GM12872 (cell line): ENCODE results near the gene SOBP.

Experiments
- TF ChIP-seq, protein P1 (sequence below): IDR thresholded peaks from 3 replicates; pipeline ENCODE4 v1.5.1; 2011; ENCODE audit warnings: low read depth, mild to moderate bottlenecking, low read length, moderate library complexity; ENCODE audit not compliant: insufficient read depth

SOBP gene

DNA sequence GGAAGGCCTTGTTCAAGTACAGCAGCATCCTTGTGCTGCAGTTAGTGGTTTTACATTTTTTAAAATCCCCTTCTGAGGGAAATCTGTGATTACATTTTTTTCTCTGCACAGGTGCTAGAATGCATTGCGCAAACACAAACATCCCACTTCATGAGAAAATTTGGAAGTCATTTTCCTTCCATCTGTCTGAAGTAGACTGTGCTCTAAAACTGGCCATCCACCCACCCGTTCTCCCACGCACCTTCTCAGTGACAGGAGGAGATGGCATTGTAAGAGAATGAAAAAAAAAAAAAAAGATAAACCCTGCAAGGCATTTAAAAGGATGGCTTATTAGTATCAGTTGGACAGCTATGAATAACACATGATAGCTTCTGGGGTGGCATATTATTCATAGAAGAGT, 65.0 kb downstream of the SOBP start:
- TF ChIP-seq, protein P1, sequence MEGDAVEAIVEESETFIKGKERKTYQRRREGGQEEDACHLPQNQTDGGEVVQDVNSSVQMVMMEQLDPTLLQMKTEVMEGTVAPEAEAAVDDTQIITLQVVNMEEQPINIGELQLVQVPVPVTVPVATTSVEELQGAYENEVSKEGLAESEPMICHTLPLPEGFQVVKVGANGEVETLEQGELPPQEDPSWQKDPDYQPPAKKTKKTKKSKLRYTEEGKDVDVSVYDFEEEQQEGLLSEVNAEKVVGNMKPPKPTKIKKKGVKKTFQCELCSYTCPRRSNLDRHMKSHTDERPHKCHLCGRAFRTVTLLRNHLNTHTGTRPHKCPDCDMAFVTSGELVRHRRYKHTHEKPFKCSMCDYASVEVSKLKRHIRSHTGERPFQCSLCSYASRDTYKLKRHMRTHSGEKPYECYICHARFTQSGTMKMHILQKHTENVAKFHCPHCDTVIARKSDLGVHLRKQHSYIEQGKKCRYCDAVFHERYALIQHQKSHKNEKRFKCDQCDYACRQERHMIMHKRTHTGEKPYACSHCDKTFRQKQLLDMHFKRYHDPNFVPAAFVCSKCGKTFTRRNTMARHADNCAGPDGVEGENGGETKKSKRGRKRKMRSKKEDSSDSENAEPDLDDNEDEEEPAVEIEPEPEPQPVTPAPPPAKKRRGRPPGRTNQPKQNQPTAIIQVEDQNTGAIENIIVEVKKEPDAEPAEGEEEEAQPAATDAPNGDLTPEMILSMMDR = no peak

DNA sequence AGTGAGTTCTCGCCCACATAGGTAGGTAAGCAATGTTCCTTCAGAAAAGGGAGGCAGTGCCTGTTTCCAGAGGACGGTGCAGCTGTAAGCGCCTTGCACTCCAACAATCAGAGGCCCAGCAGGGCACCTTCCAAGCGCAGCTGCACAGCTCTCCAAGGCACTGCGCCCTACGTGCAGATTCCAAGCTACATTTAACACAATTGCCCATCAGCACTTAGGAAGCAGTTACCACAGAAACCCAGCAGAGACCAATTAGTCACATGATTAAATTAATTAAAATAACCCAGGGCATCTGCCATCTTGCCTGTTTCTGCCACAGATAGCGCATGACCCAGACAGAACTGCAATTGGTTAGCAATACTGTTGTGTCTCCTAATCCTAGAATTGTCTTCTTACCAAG, 65.5 kb downstream of the SOBP start:
- TF ChIP-seq, protein P1 = no peak

DNA sequence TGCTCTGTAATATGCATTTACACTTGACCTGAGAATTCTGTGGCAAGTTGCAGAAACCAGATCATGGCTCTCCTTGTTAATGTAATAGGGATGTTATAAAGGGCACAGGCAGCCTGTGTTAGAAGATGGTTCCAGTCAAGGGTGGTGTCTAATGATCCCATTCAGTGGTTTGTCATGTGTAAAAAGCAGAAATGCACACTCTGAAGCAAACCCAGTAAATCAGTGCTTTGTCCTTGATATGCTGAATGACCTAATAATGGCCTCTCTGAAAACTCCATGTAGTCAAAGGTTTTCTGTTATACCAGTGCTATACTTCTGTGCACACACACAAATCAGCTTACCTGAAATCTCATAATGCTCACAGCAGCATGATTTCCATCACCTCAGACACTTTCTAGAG, 66.2 kb downstream of the SOBP start:
- TF ChIP-seq, protein P1 = no peak

DNA sequence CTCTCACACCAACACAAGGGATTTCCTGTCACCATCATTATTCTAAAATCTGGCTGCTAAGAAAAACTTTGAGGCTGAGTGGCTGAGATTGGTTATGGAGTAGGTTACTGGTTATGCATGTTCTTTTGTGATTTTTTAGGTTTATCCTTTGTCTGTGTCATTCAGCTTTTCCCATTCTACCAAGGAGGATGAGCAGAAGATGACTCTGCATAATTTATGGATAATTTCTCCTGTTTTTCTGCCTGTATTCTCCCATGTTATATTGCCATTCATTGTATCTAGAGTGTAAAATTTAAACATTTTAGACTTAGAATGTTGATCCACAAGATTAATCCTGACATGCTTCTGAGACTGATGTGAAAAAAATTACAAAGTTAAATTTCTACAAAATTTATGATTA, 67.8 kb downstream of the SOBP start:
- TF ChIP-seq, protein P1 = no peak

DNA sequence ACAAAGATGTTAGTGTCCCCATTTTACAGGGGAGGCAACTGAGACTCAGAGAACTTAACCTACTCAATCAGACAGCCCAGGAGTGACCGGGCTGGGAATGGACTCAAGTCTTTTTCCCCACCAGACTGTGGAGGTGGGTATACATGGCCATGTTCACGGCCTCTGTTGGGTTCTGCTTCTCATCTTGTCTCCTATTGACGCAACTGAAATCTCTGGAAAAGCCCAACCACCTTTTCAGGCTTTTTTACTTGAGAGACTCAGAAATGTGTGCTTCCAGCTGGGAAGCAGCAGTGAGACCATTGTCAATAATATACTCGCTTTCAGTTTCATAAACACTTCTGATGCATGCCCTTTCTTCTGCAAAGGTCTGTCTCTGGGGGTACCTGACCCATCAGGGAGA, 70.7 kb downstream of the SOBP start:
- TF ChIP-seq, protein P1 = no peak

DNA sequence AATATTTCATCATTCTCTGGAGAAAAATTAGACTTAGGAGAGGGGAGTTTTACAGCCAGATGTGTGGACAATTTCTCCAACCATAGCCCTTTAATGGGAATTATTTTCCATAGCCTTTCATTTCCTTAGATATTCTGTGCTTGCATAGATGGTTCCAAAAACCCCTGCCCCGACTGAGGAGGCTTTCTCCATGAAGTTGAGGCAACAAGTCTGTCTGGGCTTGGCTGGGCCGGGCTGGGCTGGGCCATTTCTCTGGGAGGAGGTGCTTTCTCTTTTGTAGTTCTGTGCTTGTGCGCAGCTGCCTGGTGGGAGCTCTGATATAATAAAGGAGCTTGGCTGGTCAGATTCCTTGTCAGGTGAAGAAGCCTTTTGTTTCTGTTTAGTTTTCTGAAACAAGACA, 71.4 kb downstream of the SOBP start:
- TF ChIP-seq, protein P1 = no peak

DNA sequence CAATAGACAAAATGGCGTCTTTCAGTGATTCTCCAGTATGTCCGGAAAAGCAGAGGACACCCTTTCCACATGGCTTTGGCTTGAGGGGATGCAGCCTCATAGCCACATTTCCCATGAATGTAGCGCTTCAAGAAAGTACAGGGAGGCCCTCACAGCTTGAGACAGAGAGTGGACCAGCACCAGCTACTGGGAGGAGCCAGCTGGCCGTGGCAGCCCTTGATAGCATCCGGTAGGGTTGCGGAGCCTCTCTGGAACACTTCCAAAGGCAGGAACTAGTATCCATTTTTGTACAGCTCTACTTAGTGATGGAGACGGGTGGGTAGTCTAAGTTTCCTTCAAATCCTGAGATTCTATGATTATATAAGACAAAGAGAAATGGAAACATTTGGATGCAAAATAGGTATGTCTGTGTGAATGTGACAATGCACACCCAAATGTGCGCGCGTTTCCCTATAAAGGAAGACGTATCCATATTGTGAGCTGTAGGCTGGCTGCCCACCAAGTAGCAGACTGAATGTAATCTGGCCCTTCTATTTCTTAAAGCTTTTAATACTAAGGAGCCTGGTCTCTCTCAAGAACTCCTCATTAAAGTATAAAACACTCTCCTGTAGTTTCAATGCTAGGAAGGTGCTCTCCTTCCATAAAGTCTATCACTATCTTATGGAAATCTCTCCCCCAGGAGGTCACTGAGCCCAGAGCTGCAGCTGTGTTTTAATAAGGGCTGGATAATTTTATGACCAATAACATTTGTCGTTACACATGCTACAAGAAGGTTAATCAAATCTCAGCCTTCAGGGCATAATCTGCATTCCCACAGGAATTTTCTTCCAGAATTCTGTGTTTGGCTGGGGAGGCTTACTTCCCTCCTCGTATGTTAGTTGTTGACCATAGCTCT, 74.0 kb downstream of the SOBP start:
- TF ChIP-seq, protein P1 = no peak
